GM18519 (cell line): ENCODE measurements around the gene ZCWPW2.

Experiments used
- ATAC-seq: cut with Tn5 transposase; IDR thresholded peaks from one replicate; pipeline ENCODE4 v1.9.1; 2021; ENCODE audit warnings: mild to moderate bottlenecking, moderate library complexity; ENCODE audit not compliant: unreplicated experiment, low FRiP score

Gene ZCWPW2

DNA sequence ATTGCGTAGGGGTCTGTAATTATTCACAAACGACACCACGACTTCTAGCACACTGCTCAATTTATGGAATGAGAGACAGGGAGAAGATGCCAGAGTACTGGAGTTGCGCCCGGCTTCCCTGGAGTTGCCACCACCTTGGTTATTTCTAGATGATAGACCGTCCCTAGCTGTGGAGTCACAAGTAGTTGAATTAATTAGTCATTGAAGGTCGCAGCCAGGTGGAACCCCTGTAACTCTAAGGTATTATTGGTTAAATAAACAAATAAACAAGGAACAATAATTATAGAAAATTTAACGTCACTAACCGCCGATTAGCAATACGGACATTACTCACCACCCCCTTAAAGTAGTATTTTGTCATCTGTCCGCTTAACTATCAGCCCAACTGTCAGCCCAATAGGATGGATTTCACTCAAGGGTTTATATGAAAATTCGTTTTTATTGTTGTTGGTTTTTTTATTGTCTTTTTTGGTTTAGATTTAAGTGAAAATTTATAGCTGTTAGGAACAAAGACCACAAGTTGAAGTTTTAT, 1.0 kb downstream of the ZCWPW2 start:
- ATAC-seq = no peak

DNA sequence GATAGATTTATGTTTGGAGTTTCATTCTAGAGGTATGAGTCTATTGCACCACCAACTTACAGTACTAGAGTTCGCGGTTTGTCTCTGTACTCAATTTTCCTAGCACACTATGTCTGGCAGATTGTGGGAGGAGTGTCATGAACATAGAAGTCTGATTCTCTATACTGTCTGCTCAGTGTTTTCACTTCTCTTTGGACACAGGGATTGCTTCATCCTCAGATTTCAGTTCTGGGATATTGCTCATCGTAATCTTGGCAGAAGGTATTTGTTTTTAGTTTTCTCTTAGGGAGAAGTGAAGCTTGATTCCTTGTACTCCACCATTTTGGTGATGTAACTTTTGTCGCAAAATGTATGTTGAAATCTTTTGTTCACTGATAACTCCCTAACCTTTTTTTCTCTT, 27.9 kb downstream of the ZCWPW2 start:
- no peak for ATAC-seq

DNA sequence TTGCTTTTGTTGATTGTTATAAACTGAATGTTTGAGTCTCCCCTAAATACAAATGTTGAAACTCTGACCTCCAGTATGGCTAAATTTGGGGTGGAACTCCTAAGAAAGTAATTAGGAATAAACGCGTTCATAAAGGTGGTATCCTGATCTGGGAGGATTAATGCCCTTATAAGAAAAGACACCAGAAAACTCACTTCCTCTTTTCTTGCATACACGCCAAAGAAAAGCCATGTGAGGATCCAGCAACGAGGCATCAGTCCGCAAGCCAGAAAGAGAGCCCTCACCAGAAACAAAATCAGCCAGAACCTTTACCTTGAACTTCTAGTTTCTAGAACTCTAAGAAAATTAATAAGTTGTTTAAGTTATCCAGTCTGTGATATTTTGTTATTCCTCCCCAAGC, 37.5 kb downstream of the ZCWPW2 start:
- no peak for ATAC-seq

- no peak for ATAC-seq
Observed at GRCh38 chr3:28388978-28389377, 40.5 kb downstream of the ZCWPW2 start.

DNA sequence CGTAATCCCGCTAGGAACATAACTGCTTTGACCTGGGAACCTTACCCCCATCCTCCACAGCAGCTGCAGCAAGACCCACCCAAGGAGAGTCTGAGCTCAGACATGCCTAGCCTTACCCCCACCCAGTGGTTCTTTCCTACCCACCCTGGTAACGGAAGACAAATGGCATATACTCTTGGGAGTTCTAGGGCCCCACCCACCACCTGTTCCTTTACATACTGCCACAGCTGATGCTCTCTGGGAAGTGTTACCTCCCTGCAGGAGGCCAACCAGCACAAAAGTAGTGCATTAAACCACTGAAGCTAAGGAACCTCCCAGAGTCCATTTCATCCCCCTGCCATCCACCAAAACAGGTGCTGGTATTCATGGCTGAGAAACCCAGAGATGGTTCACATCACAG, 50.7 kb downstream of the ZCWPW2 start:
- no peak for ATAC-seq

DNA sequence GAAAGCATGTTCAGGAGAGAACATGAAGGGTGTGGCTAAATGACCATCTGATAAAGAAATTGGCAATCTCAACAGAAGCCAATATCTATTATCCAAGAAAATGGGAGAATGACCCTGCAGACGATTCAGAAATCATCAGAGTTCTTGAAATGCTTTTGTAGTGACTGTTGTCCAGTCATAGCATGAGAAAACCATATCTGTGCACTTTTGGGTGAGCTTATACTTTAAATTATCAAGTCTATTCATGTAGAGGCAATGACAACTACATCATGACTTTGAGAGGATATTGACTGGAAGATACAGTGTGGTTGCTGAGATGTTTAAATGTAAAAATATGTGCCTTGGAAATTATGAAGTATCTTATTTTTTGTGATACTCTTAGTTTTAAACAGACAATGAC, 57.7 kb downstream of the ZCWPW2 start:
- ATAC-seq = no peak

GRCh38 chr3:28449398-28449797, 100.9 kb downstream of the ZCWPW2 start:
- no peak for ATAC-seq

DNA sequence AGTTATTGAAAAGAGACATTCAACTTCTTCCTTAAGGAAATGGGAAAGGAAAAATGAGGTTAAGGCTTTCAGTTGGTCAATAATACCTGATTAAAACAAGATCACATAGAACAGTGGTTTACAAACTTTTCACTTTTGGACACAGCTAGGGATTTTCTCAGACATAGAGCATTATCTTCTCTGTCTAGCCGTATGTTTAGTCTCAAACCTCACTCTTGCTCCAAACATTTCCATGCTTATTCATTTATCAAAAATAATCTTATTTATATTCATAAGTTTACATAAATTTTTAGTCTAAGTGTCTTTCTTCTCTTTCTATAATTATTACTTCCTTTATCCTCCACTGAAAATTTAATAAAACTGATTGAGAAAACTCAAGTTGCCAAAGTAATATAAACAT, 114.3 kb downstream of the ZCWPW2 start:
- no peak for ATAC-seq

GRCh38 chr3:28467414-28467813, 118.9 kb downstream of the ZCWPW2 start:
- ATAC-seq = no peak

DNA sequence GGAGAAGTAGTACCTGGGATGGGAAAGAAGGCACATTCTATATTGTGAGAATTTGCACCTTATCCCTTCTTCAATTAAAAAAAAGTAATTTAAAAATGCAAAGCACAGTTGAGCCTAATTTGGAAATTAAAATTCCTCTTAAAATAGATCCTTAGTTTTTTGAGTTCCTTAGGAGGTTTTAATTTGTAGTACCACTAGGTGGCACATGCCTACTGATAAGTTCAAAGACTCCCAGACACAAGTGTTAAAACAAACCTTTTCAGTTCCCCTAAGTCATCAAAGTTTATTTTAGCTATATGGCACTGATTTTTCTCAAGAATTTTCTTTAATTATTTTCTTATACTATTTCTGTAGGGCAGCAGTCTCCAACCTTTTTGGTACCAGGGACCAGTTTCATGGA, 127.7 kb downstream of the ZCWPW2 start:
- peak; percentile 82 for ATAC-seq

DNA sequence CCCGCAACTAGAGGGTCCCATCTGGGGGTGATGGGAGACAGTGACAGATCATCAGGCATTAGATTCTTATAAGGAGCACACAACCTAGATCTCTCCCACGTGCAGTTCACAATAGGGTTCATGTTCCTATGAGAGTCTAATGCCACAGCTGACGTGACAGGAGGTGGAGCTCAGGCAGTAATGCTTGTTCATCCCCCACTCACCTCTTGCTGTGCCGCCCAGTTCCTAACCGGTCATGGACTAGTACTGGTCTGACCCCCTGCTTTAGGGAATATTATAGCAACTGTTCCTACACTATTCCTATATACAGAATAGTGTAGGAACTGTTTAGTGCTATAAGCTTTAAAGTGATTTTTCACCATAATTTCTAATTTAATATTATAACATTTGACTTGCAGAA, 128.2 kb downstream of the ZCWPW2 start:
- ATAC-seq = no peak

DNA sequence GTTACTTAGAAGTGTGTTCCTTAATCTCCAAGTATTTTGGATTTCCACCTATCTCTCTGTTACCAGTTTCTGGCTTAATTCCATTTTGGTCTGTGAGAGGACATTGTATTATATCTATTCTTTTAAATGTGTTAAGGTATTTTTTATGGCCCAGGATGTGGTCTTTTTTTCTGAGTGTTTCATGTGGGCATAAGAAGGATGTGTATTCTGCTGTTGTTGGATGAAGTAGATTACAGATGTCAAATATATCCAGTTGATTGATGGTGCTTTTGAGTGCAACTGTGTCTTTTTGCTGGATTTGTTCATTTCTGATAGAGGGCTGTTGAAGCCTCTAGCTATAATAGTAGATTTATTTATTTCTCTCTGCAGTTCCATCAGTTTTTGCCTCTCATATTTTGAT, 136.6 kb downstream of the ZCWPW2 start:
- no peak for ATAC-seq

DNA sequence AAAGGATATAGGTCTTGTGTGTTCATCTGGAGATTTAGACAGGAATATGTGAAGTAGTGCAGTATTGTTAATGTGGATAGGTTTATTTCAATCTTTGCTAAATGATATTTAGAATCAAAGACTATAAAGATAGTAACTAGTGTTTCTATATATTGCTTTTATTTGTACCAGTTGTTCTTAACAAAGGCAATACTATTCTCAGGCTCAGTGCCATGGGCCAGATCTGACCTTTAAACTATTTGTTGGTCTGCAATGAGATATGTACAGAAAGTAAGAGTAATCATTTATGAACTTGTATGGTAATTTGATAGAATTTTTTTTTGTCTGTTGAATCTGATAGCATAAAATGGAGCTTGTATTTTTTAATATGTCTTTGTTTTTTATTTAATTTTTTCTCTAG, 146.8 kb downstream of the ZCWPW2 start:
- ATAC-seq = no peak

DNA sequence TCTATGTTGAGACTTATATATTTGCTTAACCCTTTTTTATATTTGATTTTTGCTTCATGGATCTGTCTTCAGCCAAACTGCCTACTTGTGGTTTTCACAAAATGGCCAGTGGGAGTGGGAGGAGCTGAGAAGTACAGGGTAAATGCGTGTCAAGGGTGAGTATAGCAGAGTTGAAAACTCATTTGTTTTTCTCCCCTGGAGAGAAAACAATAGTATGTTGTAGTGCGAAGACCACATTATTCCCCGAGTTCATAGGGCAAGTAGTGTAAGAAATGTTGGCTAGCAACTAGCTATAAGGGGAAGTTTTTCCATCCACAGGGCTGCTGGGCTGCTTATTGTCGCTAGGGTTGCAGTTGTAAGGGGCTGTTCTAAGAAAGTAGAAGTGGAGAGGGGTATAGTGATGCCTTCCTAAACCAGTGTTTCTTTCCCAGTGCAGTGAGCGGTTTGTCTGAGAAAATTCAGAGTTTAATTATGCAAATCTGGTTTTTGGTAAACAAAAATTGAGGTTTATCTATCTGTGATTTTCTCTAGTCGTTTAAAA, 153.9 kb downstream of the ZCWPW2 start:
- ATAC-seq = no peak

DNA sequence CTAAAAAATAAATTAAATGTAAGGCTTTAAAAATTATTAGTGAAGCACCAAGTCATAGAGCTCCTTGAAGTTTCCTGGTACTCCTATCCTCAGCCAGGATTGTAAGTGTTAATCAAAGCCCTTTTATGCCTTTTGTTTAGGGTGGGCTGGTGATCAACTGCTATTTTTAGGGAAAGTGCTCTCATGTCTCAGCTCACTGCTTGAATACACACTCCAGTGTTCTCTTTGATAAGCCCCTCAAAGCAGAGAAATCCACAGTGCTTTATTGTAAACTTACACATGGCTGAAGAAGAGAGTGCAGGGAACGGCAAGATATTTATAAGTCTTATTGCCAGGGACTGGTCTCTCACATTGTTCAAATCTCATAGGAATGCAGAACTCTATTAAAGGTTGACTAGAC, 156.5 kb downstream of the ZCWPW2 start:
- no peak for ATAC-seq

DNA sequence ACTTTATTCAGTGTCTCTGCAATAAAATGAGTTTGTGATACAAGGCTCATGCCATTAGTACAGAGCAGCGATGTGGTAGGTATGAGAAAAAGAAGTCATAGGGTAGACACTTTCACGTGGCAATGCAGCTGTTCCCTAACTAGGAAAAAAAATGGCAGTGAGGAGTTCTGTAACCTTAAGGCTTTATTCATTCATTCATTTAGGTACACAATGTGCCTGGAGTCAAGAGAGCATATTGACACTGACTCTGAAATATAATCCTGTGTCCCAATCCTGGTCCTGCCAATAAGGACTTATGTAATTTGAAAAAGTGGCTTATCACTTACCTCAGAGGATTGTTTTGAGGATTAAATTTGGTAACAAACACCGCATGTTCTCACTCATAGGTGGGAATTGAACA, 173.1 kb downstream of the ZCWPW2 start:
- ATAC-seq = no peak

DNA sequence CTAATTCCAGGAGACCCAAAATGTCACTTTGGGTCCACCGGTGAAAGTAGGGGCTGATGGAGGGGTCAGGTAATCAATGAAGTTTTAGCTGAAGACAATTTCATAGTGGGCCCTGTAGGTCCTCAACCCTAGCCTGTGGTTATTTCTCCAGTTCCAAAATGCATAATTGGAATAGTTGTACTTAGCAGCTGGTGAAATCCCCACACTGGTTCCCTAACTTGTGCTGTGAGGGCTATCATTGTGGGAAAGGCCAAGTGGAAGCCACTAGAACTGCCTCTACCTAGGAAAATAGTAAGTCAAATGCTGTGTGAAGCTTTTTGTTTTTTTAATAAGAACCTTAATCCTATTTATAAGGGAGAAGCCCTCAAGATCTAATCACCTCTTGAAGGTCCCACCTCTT, 193.8 kb downstream of the ZCWPW2 start:
- no peak for ATAC-seq

DNA sequence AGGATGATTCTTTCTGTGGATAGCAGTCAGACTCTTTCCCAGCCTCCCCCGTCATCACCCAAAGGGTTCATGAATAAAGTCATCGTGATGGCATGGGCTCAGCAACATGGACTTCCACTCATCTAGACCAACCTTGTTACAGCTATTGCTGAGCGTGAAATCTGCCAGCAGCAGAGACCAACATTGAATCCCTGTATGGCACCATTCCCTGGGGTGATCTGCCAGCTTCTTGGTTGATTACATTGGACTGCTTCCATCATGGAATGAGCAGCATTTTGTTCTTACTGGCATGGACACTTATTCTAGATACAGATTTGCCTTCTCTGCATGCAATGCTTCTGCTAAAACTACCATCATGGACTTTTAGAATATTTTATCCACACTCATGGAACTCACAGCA, 195.7 kb downstream of the ZCWPW2 start:
- no peak for ATAC-seq

- ATAC-seq = no peak
Observed at GRCh38 chr3:28544831-28545230, 196.3 kb downstream of the ZCWPW2 start.

DNA sequence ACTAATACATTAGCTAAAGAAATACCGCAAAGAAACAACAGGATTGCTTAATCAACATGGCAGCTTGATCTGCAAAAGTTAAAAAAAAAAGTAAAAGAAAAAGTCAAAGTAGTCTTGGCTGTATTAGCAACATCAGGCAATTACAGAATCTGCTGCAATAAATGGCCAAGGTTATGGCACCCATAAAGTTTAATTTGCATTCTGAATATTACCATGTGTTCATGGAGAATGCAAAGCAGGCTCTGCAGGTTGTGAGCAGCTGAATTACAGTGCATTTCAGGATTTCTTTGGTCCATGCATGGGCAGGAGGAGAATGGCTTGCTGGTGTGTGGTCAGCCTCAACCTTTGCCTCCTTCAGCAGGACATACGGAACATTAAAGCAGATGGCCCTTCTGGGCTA, 199.2 kb downstream of the ZCWPW2 start:
- no peak for ATAC-seq

- ATAC-seq = no peak
Observed at GRCh38 chr3:28553175-28553574, 204.7 kb downstream of the ZCWPW2 start.

- no peak for ATAC-seq
Observed at GRCh38 chr3:28556195-28556594, 207.7 kb downstream of the ZCWPW2 start.

DNA sequence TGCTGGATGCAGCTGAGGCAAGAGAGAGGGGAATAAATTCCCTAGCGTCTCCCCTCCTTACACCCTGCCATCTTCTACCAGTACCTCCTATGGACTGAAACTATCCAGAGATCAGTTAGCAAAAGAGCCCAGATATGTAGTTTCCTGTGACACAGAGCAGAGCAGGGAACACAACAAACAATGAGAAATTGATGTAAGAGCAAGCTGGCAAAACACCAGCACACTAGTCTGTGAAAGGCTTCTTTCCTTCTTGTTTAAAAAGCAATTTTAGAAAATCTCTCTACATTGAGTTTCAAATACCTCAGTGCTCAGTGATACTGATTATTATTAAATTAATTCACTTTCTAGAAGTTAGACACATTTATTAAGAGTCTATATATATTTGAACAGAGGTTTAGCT, 215.7 kb downstream of the ZCWPW2 start:
- ATAC-seq = no peak
